Amniotic stem cell (primary cell): ENCODE data around the gene KCP.

Experiments
- DNase-seq: peaks from one replicate; lab custom pipeline; 2025; lab: John Stamatoyannopoulos, UW

KCP gene

DNA sequence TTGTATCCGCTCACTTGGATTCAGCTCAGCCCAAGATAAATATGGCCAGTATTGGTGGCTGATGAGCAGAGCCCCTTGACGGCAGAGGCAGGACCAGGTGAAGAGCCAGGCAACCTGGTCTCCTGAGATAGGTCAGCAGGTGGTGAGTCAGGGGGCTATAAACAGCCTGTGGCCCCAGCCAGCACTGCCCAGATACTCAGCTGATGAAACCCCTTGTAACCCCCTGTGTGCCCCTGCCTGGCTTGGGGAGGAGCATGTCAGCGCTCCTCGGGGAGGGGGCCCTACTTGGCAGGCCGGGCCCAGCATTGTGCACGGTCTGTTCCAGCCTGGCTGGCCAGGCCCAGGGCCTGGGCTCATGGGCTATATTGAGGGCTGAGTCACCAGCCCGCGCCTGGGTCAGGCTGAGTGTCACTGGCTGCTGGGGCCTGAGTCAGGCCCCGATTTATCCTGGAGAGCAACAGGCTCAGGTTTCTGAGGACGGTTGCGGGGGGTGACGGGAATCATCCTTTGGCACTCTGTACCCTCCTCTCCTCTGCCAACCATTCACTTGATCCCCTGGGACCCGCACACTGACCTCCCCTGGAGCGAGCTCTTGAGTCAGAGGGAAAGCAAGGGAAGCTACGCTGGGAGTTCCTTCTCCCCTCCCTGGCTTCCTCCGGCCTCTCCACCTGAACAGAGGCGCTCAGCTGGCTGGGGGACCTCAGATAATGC is 83.1 kb downstream of the KCP start:
- peak; percentile 54 for DNase-seq

DNA sequence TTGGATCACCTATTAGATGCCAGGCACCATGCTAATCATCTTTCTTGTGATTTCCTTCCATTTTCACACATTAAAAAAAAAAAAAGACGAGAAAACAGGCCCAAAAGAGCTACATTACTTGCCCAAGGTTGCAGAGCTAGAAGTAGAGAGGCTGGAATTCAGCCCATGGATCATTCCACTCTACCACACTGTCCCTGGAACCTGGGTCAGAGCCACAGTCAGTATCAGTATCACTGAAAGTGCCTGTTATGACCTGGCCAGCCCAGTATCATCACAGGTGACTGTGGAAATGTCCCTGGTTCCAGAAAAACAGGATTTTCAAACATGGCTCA is 83.6 kb downstream of the KCP start:
- no peak for DNase-seq
